Activated CD4-positive, alpha-beta T cell treated with anti-CD3 and anti-CD28 coated beads, Interleukin-2, amount 50 U/mL, for 16 hours (primary cell): ENCODE results near the gene PPP2R2C.
A peak's percentile ranks its signal among the peaks of the same experiment; 100 is the strongest.

ENCODE experiments used
- DNase-seq: peaks from one replicate; pipeline ENCODE4 v3.0.0-alpha.2; 2020

Gene PPP2R2C

GRCh38 chr4:6377626-6378492 lies 94.6 kb downstream of the PPP2R2C start:
- no peak for DNase-seq

- no peak for DNase-seq
Observed at GRCh38 chr4:6375620-6376295, 96.7 kb downstream of the PPP2R2C start.

- DNase-seq = no peak
Observed at GRCh38 chr4:6374575-6374974, 97.8 kb downstream of the PPP2R2C start.

GRCh38 chr4:6373541-6374410 lies 98.6 kb downstream of the PPP2R2C start:
- DNase-seq = no peak

- DNase-seq = peak; percentile 56
Observed at GRCh38 chr4:6372649-6373525, 99.5 kb downstream of the PPP2R2C start.

GRCh38 chr4:6371812-6372211 lies 100.6 kb downstream of the PPP2R2C start:
- DNase-seq = no peak

- no peak for DNase-seq
Observed at GRCh38 chr4:6371271-6371670, 101.1 kb downstream of the PPP2R2C start.

GRCh38 chr4:6369924-6370645 lies 102.3 kb downstream of the PPP2R2C start:
- no peak for DNase-seq

- DNase-seq = no peak
Observed at GRCh38 chr4:6369511-6369910, 102.9 kb downstream of the PPP2R2C start.

- no peak for DNase-seq
Observed at GRCh38 chr4:6369035-6369434, 103.4 kb downstream of the PPP2R2C start.

GRCh38 chr4:6368601-6369000 lies 103.8 kb downstream of the PPP2R2C start:
- no peak for DNase-seq

- no peak for DNase-seq
Observed at GRCh38 chr4:6368096-6368495, 104.3 kb downstream of the PPP2R2C start.

- no peak for DNase-seq
Observed at GRCh38 chr4:6367371-6367851, 105.0 kb downstream of the PPP2R2C start.

- no peak for DNase-seq
Observed at GRCh38 chr4:6366581-6366980, 105.8 kb downstream of the PPP2R2C start.

GRCh38 chr4:6365545-6366086 lies 106.8 kb downstream of the PPP2R2C start:
- no peak for DNase-seq

- no peak for DNase-seq
Observed at GRCh38 chr4:6364581-6364980, 107.8 kb downstream of the PPP2R2C start.

GRCh38 chr4:6364146-6364545 lies 108.3 kb downstream of the PPP2R2C start:
- no peak for DNase-seq

- no peak for DNase-seq
Observed at GRCh38 chr4:6362896-6363295, 109.5 kb downstream of the PPP2R2C start.

GRCh38 chr4:6362243-6362885 lies 110.0 kb downstream of the PPP2R2C start:
- no peak for DNase-seq

- no peak for DNase-seq
Observed at GRCh38 chr4:6361076-6361784, 111.2 kb downstream of the PPP2R2C start.
